Esophagus muscularis mucosa (tissue), 4 donors: Measurements from ENCODE around the gene ALPK3. TPM values are rescaled to one million over a fixed set of nuclear protein-coding genes. Genes with fewer than 3 reads are reported as not detected.

Experiments
- DNase-seq: peaks from one replicate; pipeline ENCODE4 v3.0.0-alpha.2; 2017; ENCODE audit errors: extremely low spot score
- H3K27ac ChIP-seq, 4 donors: fragments of 200-600 bp; sonication (generic); replicated peaks in 1 of 4; 1 replicate in 3 of 4; 2 replicates in 1 of 4; pipeline ENCODE4 v1.5.1; 2016 to 2019; ENCODE audit warnings: mild to moderate bottlenecking in 1 of 4
- H3K27me3 ChIP-seq, 4 donors: fragments of 200-600 bp; sonication (generic); one replicate each; pipeline versions ENCODE4 v1.5.1 to v1.6.0; 2016 to 2019
- H3K36me3 ChIP-seq, 4 donors: fragments of 200-600 bp; sonication (generic); one replicate each; pipeline ENCODE4 v1.5.1; 2016 to 2019
- H3K4me1 ChIP-seq, 4 donors: fragments of 200-600 bp; sonication (generic); one replicate each; pipeline ENCODE4 v1.5.1; 2016 to 2019
- H3K4me3 ChIP-seq, 4 donors: fragments of 200-600 bp; sonication (generic); 1 replicate in 2 of 4; 2 replicates in 2 of 4; pipeline ENCODE4 v1.5.1; 2016 to 2019; ENCODE audit warnings: mild to moderate bottlenecking in 4 of 4, moderate library complexity in 1 of 4
- H3K9me3 ChIP-seq, 4 donors: fragments of 200-600 bp; sonication (generic); 1 replicate in 3 of 4; 2 replicates in 1 of 4; pipeline ENCODE4 v1.5.1; 2016 to 2019
- CTCF ChIP-seq, 3 experiments: fragments of 200-600 bp in 2 of 3; fragments of 450-650 bp in 1 of 3; sonication (generic) in 2 of 3; IDR thresholded peaks; one replicate each; pipeline ENCODE4 v1.5.1; 2017 to 2019; ENCODE audit warnings: antibody characterized with exemption in 3 of 3, mild to moderate bottlenecking in 2 of 3, moderate library complexity in 1 of 3
- EP300 ChIP-seq: sonication (generic); formaldehyde crosslinking; IDR thresholded peaks from one replicate; pipeline ENCODE4 v1.6.1; 2017; ENCODE audit warnings: antibody characterized with exemption
- POLR2A ChIP-seq: fragments of 450-650 bp; IDR thresholded peaks from one replicate; pipeline ENCODE4 v1.6.1; 2017; ENCODE audit warnings: antibody characterized with exemption, moderate library complexity, mild to moderate bottlenecking, low read depth
- POLR2AphosphoS5 ChIP-seq, 2 donors: sonication (generic); formaldehyde crosslinking; IDR thresholded peaks; one replicate each; pipeline ENCODE4 v1.6.1; 2017; ENCODE audit warnings: antibody characterized with exemption in 2 of 2
- WGBS: methylation state at CpG from one replicate; pipeline ENCODE4 v1.1.5; 2018; 5-methylcytosine and 5-hydroxymethylcytosine counted together
- intact Hi-C: fragments of 100-400 bp; cut with DNase I; formaldehyde crosslinking; loops from one replicate; pipeline ENCODE4 v1.15.1; 2023
- total RNA-seq, 4 donors: library from RNA; depleted of rRNA; stranded (reverse); fragments of >200 nt; gene quantifications; one replicate each; pipeline versions ENCODE4 v1.1.0 to v1.2.1, GENCODE V29; 2016

ALPK3 gene
- total RNA-seq, 4 donors from 2014 or later = 9.1 to 21.5 (median 16.2) TPM

DNA sequence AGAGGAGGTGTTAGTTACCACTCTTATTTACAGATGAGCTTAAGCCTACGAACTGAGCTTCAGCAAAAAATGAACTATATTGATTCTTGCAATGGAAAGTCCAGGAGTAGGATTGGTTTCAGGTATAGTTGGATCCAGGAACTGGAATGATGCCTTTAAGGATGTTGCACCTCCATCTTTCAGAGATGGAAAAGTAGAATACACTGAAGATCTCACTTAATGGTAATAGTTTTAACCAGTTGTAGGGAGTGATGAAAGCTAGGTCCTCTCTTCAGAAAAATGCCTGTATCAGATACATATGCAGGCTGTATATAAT, 69.8 kb downstream of the ALPK3 start:
- Histone ChIP-seq H3K4me1 (no peaks in the 10 kb centered on the region), H3K27ac (no peak overlapping the region), H3K4me3 (no peak overlapping the region), H3K36me3 (no peaks in the 10 kb centered on the region), H3K9me3 (no peaks in the 10 kb centered on the region), H3K27me3 (peaks cover 0 to 42% (median 0%) of the 10 kb centered on the region in 4 donors)
- TF ChIP-seq POLR2A = no peak
- TF ChIP-seq POLR2AphosphoS5 (IDR thresholded peaks at IDR 0.05) = no peak
- TF ChIP-seq EP300 = no peak
- no peak for TF ChIP-seq CTCF (IDR thresholded peaks at IDR 0.05)
- intact Hi-C loops = no loop called here
- WGBS = 86% methylated on average over 1 of the region's 1 CpG
- no peak for DNase-seq

GRCh38 chr15:84887938-84888337, 70.8 kb downstream of the ALPK3 start:
- Histone ChIP-seq H3K36me3 (no peaks in the 10 kb centered on the region), H3K27ac (no peak overlapping the region), H3K4me1 (no peaks in the 10 kb centered on the region), H3K4me3 (no peak overlapping the region), H3K27me3 (peaks cover 0 to 38% (median 0%) of the 10 kb centered on the region in 4 donors), H3K9me3 (no peaks in the 10 kb centered on the region)
- 81% methylated on average over 4 of the region's 4 CpGs for WGBS
- DNase-seq = no peak
- intact Hi-C loops = no loop called here
- no peak for TF ChIP-seq POLR2AphosphoS5 (IDR thresholded peaks at IDR 0.05)
- TF ChIP-seq CTCF (IDR thresholded peaks at IDR 0.05) = no peak
- no peak for TF ChIP-seq POLR2A
- no peak for TF ChIP-seq EP300

- peaks cover 0 to 38% (median 0%) of the 10 kb centered on the region in 4 donors for H3K27me3 ChIP-seq
- no peak overlapping the region for H3K27ac ChIP-seq
- no peak for DNase-seq
- 86% methylated on average over 11 of the region's 17 CpGs for WGBS
- TF ChIP-seq POLR2AphosphoS5 (IDR thresholded peaks at IDR 0.05) (no peak), CTCF (IDR thresholded peaks at IDR 0.05) (no peak), POLR2A (no peak), EP300 (no peak)
- no peak overlapping the region for H3K4me3 ChIP-seq
- intact Hi-C loops = no loop called here
- no peaks in the 10 kb centered on the region for H3K36me3 ChIP-seq
- no peaks in the 10 kb centered on the region for H3K9me3 ChIP-seq
- no peaks in the 10 kb centered on the region for H3K4me1 ChIP-seq
Measured at GRCh38 chr15:84888639-84889038, 71.5 kb downstream of the ALPK3 start.

GRCh38 chr15:84889313-84889990, 72.3 kb downstream of the ALPK3 start:
- Histone ChIP-seq H3K4me3 (no peak overlapping the region), H3K9me3 (no peaks in the 10 kb centered on the region), H3K27ac (no peak overlapping the region), H3K36me3 (no peaks in the 10 kb centered on the region), H3K27me3 (peaks cover 0 to 31% (median 0%) of the 10 kb centered on the region in 4 donors), H3K4me1 (no peaks in the 10 kb centered on the region)
- intact Hi-C loops = no loop called here
- DNase-seq = no peak
- TF ChIP-seq CTCF (IDR thresholded peaks at IDR 0.05) = no peak
- TF ChIP-seq POLR2A = no peak
- TF ChIP-seq EP300 = no peak
- TF ChIP-seq POLR2AphosphoS5 (IDR thresholded peaks at IDR 0.05) = no peak
- 74% methylated on average over 8 of the region's 8 CpGs for WGBS
